ENCODE results near the gene ZNF236. TPM values are rescaled to one million over a fixed set of nuclear protein-coding genes. Genes with fewer than 3 reads are reported as not detected.
"Not testable (repeated sequence)": the region's sequence is repeated elsewhere in the genome, so short reads cannot be mapped to it uniquely, and the experiment has no call there.

ZNF236 gene
- total RNA-seq, 2 experiments from 2014 or later = 13.1 to 13.5 TPM

DNA sequence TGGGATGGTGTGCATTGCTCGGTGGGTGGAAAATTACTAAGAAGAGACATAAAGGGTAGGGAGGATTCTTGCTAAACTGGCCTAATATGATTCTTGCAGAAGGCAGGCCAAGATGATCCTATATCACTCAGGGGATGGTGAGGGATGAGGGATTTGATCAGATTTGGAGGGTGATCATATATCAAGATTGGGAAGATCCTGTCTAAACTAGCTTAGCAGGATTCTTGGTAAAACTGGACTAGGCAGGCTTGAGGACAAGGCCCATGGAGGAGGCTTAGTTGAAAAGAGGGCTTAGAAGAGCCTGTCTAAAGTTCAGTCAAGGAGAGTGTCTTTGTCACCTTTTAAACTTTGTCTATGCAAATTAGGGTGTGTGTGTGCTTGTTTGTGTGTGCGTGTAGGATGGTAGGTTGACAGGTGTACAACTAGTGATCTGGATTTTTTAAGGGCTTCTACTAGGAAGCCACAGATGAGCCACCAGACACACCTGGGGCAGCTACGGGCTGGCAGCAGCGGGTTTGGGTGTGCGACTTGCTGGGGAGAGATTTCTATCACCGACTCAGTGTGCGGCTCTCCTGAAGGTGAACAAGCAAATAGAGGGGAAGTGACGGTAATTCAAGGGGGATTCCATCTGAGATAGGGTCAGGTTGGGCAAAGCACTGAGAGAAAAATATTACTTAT lies 168.1 kb downstream of the ZNF236 start:
- CTCF ChIA-PET = interaction anchor here (2.4 kb wide), 1 partner anchor 10 kb away, joined by 9 read pairs; no protein-coding TSS in a partner anchor
- POLR2A ChIA-PET = not testable (repeated sequence)

GRCh38 chr18:76991021-76991688 lies 168.8 kb downstream of the ZNF236 start:
- CTCF ChIA-PET = interaction anchor here (2.0 to 2.4 kb wide), 2 partner anchors 8 to 10 kb away, joined by 5 to 9 read pairs; no protein-coding TSS in a partner anchor
- POLR2A ChIA-PET = no interaction called here

DNA sequence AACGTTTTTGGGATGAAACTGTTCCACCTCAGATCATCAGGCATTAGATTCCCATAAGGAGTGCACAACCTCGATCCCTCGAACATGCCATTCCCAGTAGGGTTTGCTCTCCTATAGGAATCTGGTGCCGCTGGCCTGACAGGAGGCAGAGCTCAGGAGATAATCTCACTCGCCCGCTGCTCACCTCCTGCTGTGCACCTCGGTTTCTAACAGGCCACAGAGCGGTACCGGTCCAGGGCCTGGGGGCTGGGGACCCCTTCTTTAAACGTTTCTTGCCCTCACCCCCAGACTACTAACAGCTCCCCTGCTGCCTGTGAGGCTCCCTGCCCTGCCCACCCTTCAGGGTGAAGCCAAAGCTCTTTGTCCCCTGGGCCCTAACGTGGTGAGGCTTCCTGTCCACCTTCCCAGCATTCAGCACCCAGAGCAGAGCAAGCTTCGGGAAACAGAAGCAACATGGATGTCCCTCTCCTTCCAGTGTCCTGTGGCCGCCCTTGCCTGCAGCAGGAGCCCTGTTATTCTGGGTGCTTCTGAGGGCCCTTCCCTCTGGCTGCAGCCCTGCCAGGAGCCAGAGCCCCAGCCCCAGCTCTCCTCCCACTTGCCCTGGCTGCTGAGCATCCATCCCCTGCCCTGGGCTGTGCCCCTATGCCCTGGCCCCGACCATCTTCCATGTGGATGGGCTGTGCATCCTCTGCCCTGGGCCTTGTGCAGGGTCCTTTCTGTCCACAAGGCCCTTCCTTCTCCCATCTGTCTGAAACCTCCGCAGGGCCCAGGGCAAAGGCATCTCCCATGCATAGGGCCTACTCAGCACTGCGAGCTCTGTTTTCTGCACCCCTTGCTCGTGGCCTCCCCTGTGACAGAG lies 170.1 kb downstream of the ZNF236 start:
- POLR2A ChIA-PET = interaction anchor here (0.7 kb wide), 1 partner anchor 279 kb away, joined by 5 read pairs; no protein-coding TSS in a partner anchor
- CTCF ChIA-PET = interaction anchor here (2.0 to 2.4 kb wide), 2 partner anchors 8 to 9 kb away, joined by 5 to 9 read pairs; no protein-coding TSS in a partner anchor

DNA sequence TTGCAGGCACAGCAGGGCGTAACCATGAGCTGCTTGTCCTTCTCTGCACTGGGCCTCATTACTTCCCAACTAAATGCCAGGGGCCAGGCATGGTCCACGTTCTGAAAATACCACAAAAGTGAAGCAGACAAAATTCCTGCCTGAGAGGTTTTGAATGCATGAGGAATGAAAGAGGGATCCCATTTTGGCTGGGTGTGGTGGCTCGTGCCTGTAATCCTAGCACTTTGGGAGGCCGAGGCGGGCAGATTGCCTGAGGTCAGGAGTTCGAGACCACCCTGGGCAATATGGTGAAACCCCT lies 170.7 kb downstream of the ZNF236 start:
- ChIA-PET CTCF (interaction anchor here (2.0 to 2.4 kb wide), 2 partner anchors 8 to 10 kb away, joined by 5 to 9 read pairs; no protein-coding TSS in a partner anchor), POLR2A (interaction anchor here (0.7 kb wide), 1 partner anchor 278 kb away, joined by 5 read pairs; no protein-coding TSS in a partner anchor)

GRCh38 chr18:76993573-76993972 lies 171.2 kb downstream of the ZNF236 start:
- POLR2A ChIA-PET = interaction anchor here (0.7 kb wide), 1 partner anchor 278 kb away, joined by 5 read pairs; no protein-coding TSS in a partner anchor
- CTCF ChIA-PET = no interaction called here

DNA sequence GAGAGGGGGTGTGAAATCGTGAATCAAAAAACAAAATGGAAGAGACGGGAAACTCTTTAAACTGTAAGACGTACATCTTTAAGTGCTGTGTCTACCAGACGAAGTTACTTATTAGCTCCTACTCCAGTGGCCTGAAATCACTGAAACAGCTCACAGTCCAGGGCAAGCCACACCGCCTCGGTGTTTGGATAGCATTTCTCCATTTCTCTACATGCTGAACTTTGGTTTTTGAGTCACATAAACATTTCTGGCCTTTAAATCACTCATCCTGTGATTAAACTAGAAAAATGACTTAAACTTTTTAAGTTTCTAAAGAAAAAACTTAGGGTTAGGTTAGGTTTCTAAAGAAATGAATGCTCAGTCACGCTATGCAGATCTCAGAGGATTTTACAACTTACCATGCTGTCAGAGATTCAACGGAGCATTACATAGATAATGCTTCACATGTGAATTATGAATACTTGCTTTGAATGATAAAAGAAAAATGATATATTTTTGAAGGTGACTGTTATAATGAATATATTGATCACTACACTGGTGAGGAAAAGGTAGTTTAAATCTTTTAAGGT lies 171.8 kb downstream of the ZNF236 start:
- POLR2A ChIA-PET = no interaction called here
- CTCF ChIA-PET = interaction anchor here (2.3 kb wide), 1 partner anchor 11 kb away, joined by 7 read pairs; no protein-coding TSS in a partner anchor

- POLR2A ChIA-PET = no interaction called here
Measured at GRCh38 chr18:76995896-76996295, 173.5 kb downstream of the ZNF236 start.

GRCh38 chr18:76996429-76996828 lies 174.1 kb downstream of the ZNF236 start:
- ChIA-PET POLR2A (no interaction called here), CTCF (interaction anchor here (0.6 to 2.3 kb wide), 3 partner anchors 12 to 134 kb away, joined by 4 to 7 read pairs (median 4); no protein-coding TSS in a partner anchor)

More at GRCh38 chr18:76995896-76996295, 173.5 kb downstream of the ZNF236 start:
- CTCF ChIA-PET = interaction anchor here (2.3 kb wide), 1 partner anchor 13 kb away, joined by 7 read pairs; no protein-coding TSS in a partner anchor

- ChIA-PET CTCF (interaction anchor here (0.6 to 2.4 kb wide), 2 partner anchors 38 to 110 kb away, joined by 3 to 7 read pairs; no protein-coding TSS in a partner anchor), POLR2A (no interaction called here)
Measured at GRCh38 chr18:76997951-76998808, 175.8 kb downstream of the ZNF236 start.

GRCh38 chr18:76999077-76999476 lies 176.7 kb downstream of the ZNF236 start:
- CTCF ChIA-PET = interaction anchor here (0.6 to 2.6 kb wide), 6 partner anchors 12 to 109 kb away, joined by 3 to 18 read pairs (median 6); no protein-coding TSS in a partner anchor
- POLR2A ChIA-PET = no interaction called here

DNA sequence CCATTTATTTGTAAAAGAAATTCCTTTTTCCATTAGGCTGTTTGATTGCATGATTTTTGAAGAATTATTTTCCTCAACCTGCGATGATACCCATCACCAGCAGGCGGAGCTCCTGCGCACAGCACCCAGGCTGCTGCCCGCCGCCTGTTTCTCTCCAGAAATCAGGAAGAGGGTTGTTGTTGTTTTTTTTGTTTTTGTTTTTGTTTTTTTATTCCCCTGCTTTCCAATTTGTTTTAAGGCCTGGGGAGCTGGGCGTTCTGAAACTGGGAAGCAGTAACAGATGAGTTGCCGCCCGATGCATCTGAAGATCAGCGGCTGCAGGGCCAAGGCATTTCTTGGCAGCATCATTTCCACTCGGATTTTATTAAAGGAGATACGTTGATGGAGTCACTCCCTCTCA lies 178.2 kb downstream of the ZNF236 start:
- POLR2A ChIA-PET = no interaction called here
- CTCF ChIA-PET = interaction anchor here (0.6 to 3.1 kb wide), 29 partner anchors 9 to 643 kb away, joined by 3 to 18 read pairs (median 4); no protein-coding TSS in a partner anchor

DNA sequence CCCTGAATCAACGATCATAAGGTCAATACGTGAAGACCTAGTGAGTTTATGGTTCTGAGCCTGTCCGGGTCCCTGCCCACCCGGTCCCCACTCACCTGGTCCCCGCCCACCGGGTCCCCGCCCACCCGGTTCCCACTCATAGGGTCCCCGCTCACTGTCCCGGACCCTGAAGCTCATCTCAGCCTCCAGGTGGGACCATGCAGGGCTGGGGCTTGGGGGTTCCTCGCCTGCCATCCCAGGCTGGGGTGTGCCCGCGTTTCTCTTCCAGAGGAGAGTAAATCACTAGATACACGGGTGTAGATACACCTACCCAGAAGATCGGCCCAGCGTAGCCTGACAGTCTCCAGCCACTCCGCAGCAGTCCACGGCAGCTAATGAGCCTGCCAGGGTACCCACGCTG lies 178.7 kb downstream of the ZNF236 start:
- ChIA-PET POLR2A (no interaction called here), CTCF (interaction anchor here (0.6 to 3.1 kb wide), 22 partner anchors 9 to 643 kb away, joined by 3 to 18 read pairs (median 4); no protein-coding TSS in a partner anchor)

DNA sequence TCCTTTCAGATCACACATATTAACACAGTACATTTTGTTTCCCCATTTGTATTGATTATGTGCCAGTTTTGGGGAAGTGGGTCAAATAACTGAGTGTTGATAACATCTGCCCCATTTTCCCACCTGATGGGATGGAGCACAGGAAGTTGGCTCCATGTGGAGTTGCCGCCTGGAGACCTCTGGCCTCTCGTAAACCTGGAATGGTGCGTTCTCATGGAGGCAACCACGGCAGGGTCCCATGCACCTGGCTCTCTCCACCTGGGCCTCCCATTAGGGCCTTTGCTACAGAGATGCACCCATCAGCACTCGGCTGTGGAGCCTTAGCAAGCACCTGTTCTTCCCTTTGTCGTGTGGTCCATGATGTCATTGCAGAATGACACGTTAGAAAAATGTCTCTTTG lies 179.6 kb downstream of the ZNF236 start:
- POLR2A ChIA-PET = no interaction called here

GRCh38 chr18:77002496-77002895 lies 180.1 kb downstream of the ZNF236 start:
- POLR2A ChIA-PET = no interaction called here

More for the DNA sequence above, 179.6 kb downstream of the ZNF236 start:
- CTCF ChIA-PET = interaction anchor here (2.3 to 3.1 kb wide), 3 partner anchors 10 to 209 kb away, joined by 9 to 15 read pairs (median 11); no protein-coding TSS in a partner anchor

GRCh38 chr18:77003316-77003715 lies 181.0 kb downstream of the ZNF236 start:
- POLR2A ChIA-PET = interaction anchor here (0.6 kb wide), 1 partner anchor 10 kb away, joined by 3 read pairs; no protein-coding TSS in a partner anchor

More at GRCh38 chr18:77002496-77002895, 180.1 kb downstream of the ZNF236 start:
- CTCF ChIA-PET = interaction anchor here (0.5 to 3.1 kb wide), 2 partner anchors 176 to 209 kb away, joined by 3 to 15 read pairs; no protein-coding TSS in a partner anchor

DNA sequence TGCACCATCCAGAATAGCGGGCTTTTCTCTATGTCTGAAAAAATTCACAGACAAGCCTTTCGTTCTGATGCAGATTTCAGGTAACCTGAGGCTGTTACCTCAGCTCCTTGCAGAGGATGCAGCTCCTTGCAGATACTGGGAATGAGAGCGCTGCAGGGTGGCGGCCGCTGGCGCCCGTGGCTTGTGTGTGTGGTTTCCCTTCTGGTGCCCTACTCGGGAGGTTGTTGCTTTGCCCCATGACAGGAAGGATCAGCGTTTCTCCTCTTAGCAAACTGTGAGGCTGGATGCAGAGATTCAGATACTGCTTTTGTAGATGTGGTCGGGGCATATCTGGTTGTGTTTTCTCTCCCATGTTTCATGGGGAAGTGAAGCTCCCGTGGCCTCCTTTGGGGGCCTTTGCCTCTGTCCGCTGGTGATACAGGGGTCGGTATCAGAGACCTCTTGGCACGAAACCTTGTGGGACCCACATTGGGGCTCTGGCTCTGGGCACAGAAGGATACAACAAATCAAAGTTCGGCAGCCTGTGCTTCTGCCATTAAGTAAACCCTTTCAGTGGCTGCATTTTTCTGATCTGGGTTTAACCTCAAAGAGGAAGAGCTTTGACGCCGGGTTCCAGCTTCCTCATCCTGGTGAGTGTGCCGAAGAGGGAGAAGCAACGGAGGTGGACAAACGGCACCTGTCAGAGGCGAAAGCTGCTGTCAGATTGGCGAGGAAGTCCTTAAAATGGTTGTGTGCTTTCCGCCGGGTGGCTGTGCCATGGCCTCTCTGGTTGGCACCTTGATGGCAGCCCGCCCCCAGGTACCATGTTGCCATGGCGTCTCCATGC lies 182.4 kb downstream of the ZNF236 start:
- POLR2A ChIA-PET = no interaction called here
- CTCF ChIA-PET = interaction anchor here (1.0 to 1.5 kb wide), 2 partner anchors 21 to 30 kb away, joined by 3 read pairs; no protein-coding TSS in a partner anchor

More at GRCh38 chr18:77003316-77003715, 181.0 kb downstream of the ZNF236 start:
- CTCF ChIA-PET = no interaction called here
